Activated CD8-positive, alpha-beta T cell treated with anti-CD3 and anti-CD28 coated beads, Interleukin-2, amount 10 ng/mL, durations not matched to agents 7 days and 5 days (primary cell): ENCODE results near the gene MAFB. TPM values are rescaled to one million over a fixed set of nuclear protein-coding genes. Genes with fewer than 3 reads are reported as not detected.

Experiments used
- ATAC-seq: fragments of 150-1000 bp; cut with Tn5 transposase; one replicate; pipeline ENCODE4 v1.10.0; 2021; ENCODE audit warnings: moderate library complexity
- CTCF ChIA-PET: fragments of 350-600 bp; sonication (Branson Sonifier 250); formaldehyde crosslinking; loops from one replicate; lab custom pipeline; 2021; ENCODE audit warnings: antibody characterized with exemption; lab: Charles Lee
- POLR2A ChIA-PET: fragments of 350-600 bp; sonication (Branson Sonifier 250); formaldehyde crosslinking; loops from one replicate; lab custom pipeline; 2021; ENCODE audit warnings: antibody characterized with exemption; lab: Charles Lee
- DNase-seq: peaks from one replicate; pipeline ENCODE4 v3.0.0-alpha.2; 2020
- H3K27ac Mint-ChIP-seq: one replicate; pipeline ENCODE4 v1.8.0; 2021; ENCODE audit warnings: mild to moderate bottlenecking, mixed read lengths
- H3K27me3 Mint-ChIP-seq: one replicate; pipeline ENCODE4 v1.8.0; 2021; ENCODE audit warnings: low read depth, mixed read lengths
- H3K36me3 Mint-ChIP-seq: one replicate; pipeline ENCODE4 v1.8.0; 2021; ENCODE audit warnings: low read depth, mixed read lengths
- H3K4me1 Mint-ChIP-seq: one replicate; pipeline ENCODE4 v1.8.0; 2021; ENCODE audit warnings: low read depth, mixed read lengths
- H3K4me3 Mint-ChIP-seq: one replicate; pipeline ENCODE4 v1.8.0; 2021; ENCODE audit warnings: mild to moderate bottlenecking, mixed read lengths
- H3K9me3 Mint-ChIP-seq: one replicate; pipeline ENCODE4 v1.8.0; 2022; ENCODE audit warnings: mixed read lengths; ENCODE audit not compliant: insufficient read depth
- total RNA-seq, 2 experiments: library from RNA; stranded (reverse); gene quantifications; one replicate each; pipeline ENCODE4 v1.2.3, GENCODE V29; 2021

Gene MAFB
- total RNA-seq, 2 experiments from 2014 or later = 0.08 TPM; not detected in 1

- POLR2A ChIA-PET = no interaction called here
- peaks cover 87% of the 10 kb centered on the region for H3K27me3 Mint-ChIP-seq
- no peaks in the 10 kb centered on the region for H3K9me3 Mint-ChIP-seq
- ATAC-seq (no peak), DNase-seq (no peak)
- H3K36me3 Mint-ChIP-seq = no peaks in the 10 kb centered on the region
- peaks cover 21% of the 10 kb centered on the region for H3K4me1 Mint-ChIP-seq
- no peak overlapping the region for H3K4me3 Mint-ChIP-seq
- CTCF ChIA-PET = interaction anchor here (1.6 kb wide), 1 partner anchor 1419 kb away, joined by 3 read pairs; no protein-coding TSS in a partner anchor
- H3K27ac Mint-ChIP-seq = no peak overlapping the region
Observed at GRCh38 chr20:40687384-40688128, 1.5 kb downstream of the MAFB start.

DNA sequence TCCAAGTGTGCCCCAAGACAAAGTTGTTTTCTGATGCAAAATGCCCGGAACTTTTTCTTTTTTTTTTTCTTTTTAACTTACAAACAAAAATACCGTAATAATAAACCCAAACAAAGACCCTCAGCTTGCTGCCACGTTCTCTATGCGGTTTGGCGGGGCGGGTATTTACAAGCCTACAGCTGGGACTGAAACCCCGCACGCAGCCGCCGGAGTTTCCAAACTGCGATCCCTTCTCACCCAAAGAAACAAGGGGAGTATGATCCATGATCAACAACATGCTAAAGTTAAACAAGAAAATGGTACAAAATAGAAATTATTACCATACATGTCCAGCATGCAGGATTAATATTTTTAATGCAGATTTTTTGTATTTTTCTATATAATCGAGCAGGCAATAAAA is 2.1 kb downstream of the MAFB start:
- ChIA-PET CTCF (no interaction called here), POLR2A (no interaction called here)
- Mint-ChIP-seq H3K36me3 (no peaks in the 10 kb centered on the region), H3K27ac (no peak overlapping the region), H3K9me3 (no peaks in the 10 kb centered on the region), H3K4me1 (peaks cover 21% of the 10 kb centered on the region), H3K27me3 (peaks cover 87% of the 10 kb centered on the region), H3K4me3 (no peak overlapping the region)
- ATAC-seq (no peak), DNase-seq (no peak)

- Mint-ChIP-seq H3K4me1 (peaks cover 21% of the 10 kb centered on the region), H3K27ac (no peak overlapping the region), H3K36me3 (no peaks in the 10 kb centered on the region), H3K9me3 (no peaks in the 10 kb centered on the region), H3K4me3 (no peak overlapping the region), H3K27me3 (peaks cover 86% of the 10 kb centered on the region)
- ChIA-PET POLR2A (no interaction called here), CTCF (no interaction called here)
- DNase-seq (no peak), ATAC-seq (no peak)
Observed at GRCh38 chr20:40686434-40686882, 2.6 kb downstream of the MAFB start.

DNA sequence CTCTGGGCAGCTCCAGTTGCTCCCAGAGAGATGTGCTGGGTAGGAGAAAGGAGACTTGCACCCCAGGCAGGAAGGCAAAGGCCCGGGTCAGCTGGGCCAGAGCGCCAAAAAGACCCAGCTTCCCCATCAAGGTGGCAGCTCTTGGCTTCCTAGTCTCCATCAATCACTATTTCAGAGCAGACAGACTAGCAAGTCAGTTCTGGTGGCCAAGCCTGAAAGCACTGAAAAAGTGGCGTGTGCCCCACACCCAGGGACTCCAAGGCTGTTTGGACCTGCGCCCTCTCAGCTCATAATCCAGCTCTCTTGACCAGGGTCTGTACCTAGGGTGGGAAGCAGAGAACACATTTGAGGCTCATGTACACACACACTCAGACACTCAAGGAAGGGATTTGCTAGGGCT is 3.7 kb downstream of the MAFB start:
- Mint-ChIP-seq H3K36me3 (no peaks in the 10 kb centered on the region), H3K9me3 (no peaks in the 10 kb centered on the region), H3K27ac (no peak overlapping the region), H3K4me3 (no peak overlapping the region), H3K4me1 (peaks cover 21% of the 10 kb centered on the region), H3K27me3 (peaks cover 83% of the 10 kb centered on the region)
- CTCF ChIA-PET = interaction anchor here (1.4 kb wide), 1 partner anchor 8 kb away, joined by 3 read pairs; no protein-coding TSS in a partner anchor
- no peak for DNase-seq
- ATAC-seq = no peak
- POLR2A ChIA-PET = no interaction called here

DNA sequence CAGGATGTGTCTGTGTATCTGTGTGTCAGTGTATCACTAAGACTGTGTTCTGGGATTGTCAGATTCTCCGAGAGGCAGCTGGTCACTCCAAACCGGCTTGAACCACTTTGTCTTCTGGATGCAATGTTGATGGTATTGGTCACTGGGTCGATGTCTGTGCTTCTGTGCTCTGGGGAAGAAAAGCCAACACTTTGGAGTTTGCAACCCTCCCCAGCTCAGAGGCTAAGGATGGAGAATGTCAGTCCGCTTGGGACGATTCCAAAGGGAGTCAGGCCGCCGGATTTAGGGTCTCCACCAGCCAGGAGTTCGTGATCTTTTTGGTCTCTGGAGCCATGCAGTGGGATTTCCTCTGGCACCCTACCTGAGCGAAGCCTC is 5.2 kb downstream of the MAFB start:
- Mint-ChIP-seq H3K27me3 (peaks cover 81% of the 10 kb centered on the region), H3K36me3 (no peaks in the 10 kb centered on the region), H3K27ac (no peak overlapping the region), H3K4me3 (no peak overlapping the region), H3K9me3 (no peaks in the 10 kb centered on the region), H3K4me1 (peaks cover 12% of the 10 kb centered on the region)
- POLR2A ChIA-PET = no interaction called here
- CTCF ChIA-PET = interaction anchor here (1.3 kb wide), 1 partner anchor 9 kb away, joined by 3 read pairs; no protein-coding TSS in a partner anchor
- DNase-seq (no peak), ATAC-seq (no peak)

- Mint-ChIP-seq H3K4me1 (peaks cover 10% of the 10 kb centered on the region), H3K9me3 (no peaks in the 10 kb centered on the region), H3K27me3 (peaks cover 79% of the 10 kb centered on the region), H3K4me3 (no peak overlapping the region), H3K27ac (no peak overlapping the region), H3K36me3 (no peaks in the 10 kb centered on the region)
- DNase-seq (no peak), ATAC-seq (peak; percentile 34)
- ChIA-PET CTCF (interaction anchor here (1.3 kb wide), 1 partner anchor 9 kb away, joined by 3 read pairs; no protein-coding TSS in a partner anchor), POLR2A (no interaction called here)
Observed at GRCh38 chr20:40683221-40683893, 5.7 kb downstream of the MAFB start.

GRCh38 chr20:40682104-40682981 is 6.7 kb downstream of the MAFB start:
- no peak overlapping the region for H3K27ac Mint-ChIP-seq
- peaks cover 79% of the 10 kb centered on the region for H3K27me3 Mint-ChIP-seq
- ChIA-PET CTCF (interaction anchor here (1.3 to 1.6 kb wide), 2 partner anchors 8 to 10 kb away, joined by 3 to 7 read pairs; no protein-coding TSS in a partner anchor), POLR2A (no interaction called here)
- ATAC-seq (no peak), DNase-seq (no peak)
- peaks cover 9% of the 10 kb centered on the region for H3K4me1 Mint-ChIP-seq
- H3K4me3 Mint-ChIP-seq = no peak overlapping the region
- no peaks in the 10 kb centered on the region for H3K9me3 Mint-ChIP-seq
- no peaks in the 10 kb centered on the region for H3K36me3 Mint-ChIP-seq

- ChIA-PET CTCF (interaction anchor here (1.6 kb wide), 1 partner anchor 8 kb away, joined by 7 read pairs; no protein-coding TSS in a partner anchor), POLR2A (no interaction called here)
Observed at GRCh38 chr20:40681684-40682083, 7.4 kb downstream of the MAFB start.

DNA sequence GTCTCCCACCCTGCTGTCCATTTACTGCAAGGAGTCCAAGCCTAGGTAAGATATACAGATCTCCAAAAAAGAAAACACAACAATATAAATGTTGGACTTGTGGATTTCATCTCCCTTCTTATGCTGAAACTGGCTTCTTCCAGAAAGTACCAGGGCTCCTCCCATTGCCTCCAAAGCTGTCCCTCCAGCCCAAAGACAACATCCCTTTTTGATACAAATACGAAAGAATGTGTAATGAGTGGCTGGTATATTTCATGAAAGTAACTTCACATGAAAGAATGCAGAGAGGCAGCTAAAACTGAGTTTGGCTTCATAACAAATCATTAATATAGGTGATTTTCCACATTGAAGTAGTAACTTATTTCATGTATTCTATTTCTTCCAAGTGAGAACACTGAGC is 7.9 kb downstream of the MAFB start:
- POLR2A ChIA-PET = no interaction called here
- H3K27ac Mint-ChIP-seq = no peak overlapping the region
- H3K9me3 Mint-ChIP-seq = no peaks in the 10 kb centered on the region
- CTCF ChIA-PET = interaction anchor here (1.6 kb wide), 1 partner anchor 9 kb away, joined by 7 read pairs; no protein-coding TSS in a partner anchor
- no peak for ATAC-seq
- no peak for DNase-seq
- H3K36me3 Mint-ChIP-seq = no peaks in the 10 kb centered on the region
- H3K4me1 Mint-ChIP-seq = peaks cover 9% of the 10 kb centered on the region
- H3K27me3 Mint-ChIP-seq = peaks cover 73% of the 10 kb centered on the region
- H3K4me3 Mint-ChIP-seq = no peak overlapping the region

More at GRCh38 chr20:40681684-40682083, 7.4 kb downstream of the MAFB start:
- Mint-ChIP-seq H3K27me3 (peaks cover 76% of the 10 kb centered on the region), H3K27ac (no peak overlapping the region), H3K9me3 (no peaks in the 10 kb centered on the region), H3K4me3 (no peak overlapping the region), H3K4me1 (peaks cover 9% of the 10 kb centered on the region), H3K36me3 (no peaks in the 10 kb centered on the region)
- no peak for DNase-seq
- no peak for ATAC-seq

GRCh38 chr20:40680161-40680959 is 8.7 kb downstream of the MAFB start:
- H3K36me3 Mint-ChIP-seq = no peaks in the 10 kb centered on the region
- POLR2A ChIA-PET = no interaction called here
- no peaks in the 10 kb centered on the region for H3K9me3 Mint-ChIP-seq
- no peak for DNase-seq
- CTCF ChIA-PET = interaction anchor here (1.6 kb wide), 1 partner anchor 10 kb away, joined by 7 read pairs; no protein-coding TSS in a partner anchor
- H3K4me3 Mint-ChIP-seq = no peak overlapping the region
- H3K27ac Mint-ChIP-seq = no peak overlapping the region
- ATAC-seq = no peak
- peaks cover 9% of the 10 kb centered on the region for H3K4me1 Mint-ChIP-seq
- H3K27me3 Mint-ChIP-seq = peaks cover 69% of the 10 kb centered on the region

- no peak for DNase-seq
- Mint-ChIP-seq H3K36me3 (no peaks in the 10 kb centered on the region), H3K9me3 (no peaks in the 10 kb centered on the region), H3K4me1 (peaks cover 9% of the 10 kb centered on the region), H3K27ac (no peak overlapping the region), H3K4me3 (no peak overlapping the region), H3K27me3 (peaks cover 62% of the 10 kb centered on the region)
- no peak for ATAC-seq
- CTCF ChIA-PET = no interaction called here
- POLR2A ChIA-PET = no interaction called here
Observed at GRCh38 chr20:40679184-40679583, 9.9 kb downstream of the MAFB start.
